HCT116 (cell line): ENCODE results near the gene TTLL5.

Source experiments
- ELF1 ChIP-seq: IDR thresholded peaks from 2 replicates; pipeline ENCODE4 v1.6.1; 2012; ENCODE audit warnings: low read depth, borderline replicate concordance
- MAX ChIP-seq: IDR thresholded peaks from 2 replicates; pipeline ENCODE4 v1.6.1; 2012
- POLR2A ChIP-seq: IDR thresholded peaks from 2 replicates; pipeline ENCODE4 v1.7.0; 2011; ENCODE audit warnings: borderline replicate concordance; ENCODE audit not compliant: insufficient read depth, insufficient read length; ENCODE audit errors: extremely low read depth
- POLR2AphosphoS5 ChIP-seq: IDR thresholded peaks from 2 replicates; pipeline ENCODE4 v1.6.1; 2011; ENCODE audit warnings: mild to moderate bottlenecking, low read depth, low read length, moderate library complexity
- RAD21 ChIP-seq: IDR thresholded peaks from 2 replicates; pipeline ENCODE4 v1.6.1; 2012; ENCODE audit warnings: low read depth, mild to moderate bottlenecking
- TCF7L2 ChIP-seq: IDR thresholded peaks from 2 replicates; pipeline ENCODE4 v1.7.0; 2011; ENCODE audit warnings: borderline replicate concordance, inconsistent platforms; ENCODE audit not compliant: insufficient read depth, insufficient read length; ENCODE audit errors: extremely low read depth
- TF ChIP-seq, protein P1 (sequence below), 3 experiments: fragments of 200-600 bp in 1 of 3; sonication (generic) in 1 of 3; IDR thresholded peaks in 2 of 3; conservative IDR thresholded peaks in 1 of 3; 2 replicates each; pipeline ENCODE4 v1.5.1; 2012 to 2017; ENCODE audit warnings: low read depth in 2 of 3, low read length in 2 of 3, antibody characterized with exemption in 1 of 3, borderline replicate concordance in 1 of 3, control low read depth in 1 of 3, mild to moderate bottlenecking in 1 of 3, mixed read lengths in 1 of 3, mixed run types in 1 of 3, moderate library complexity in 1 of 3; ENCODE audit not compliant: insufficient read depth in 1 of 3
- TF ChIP-seq, protein P2 (sequence below): IDR thresholded peaks from 2 replicates; pipeline ENCODE4 v1.6.1; 2012; ENCODE audit warnings: low read depth

- TF ChIP-seq ELF1 (no peak), TCF7L2 (no peak), POLR2AphosphoS5 (no peak), POLR2A (no peak), MAX (no peak), RAD21 (no peak)
- TF ChIP-seq, protein P1, sequence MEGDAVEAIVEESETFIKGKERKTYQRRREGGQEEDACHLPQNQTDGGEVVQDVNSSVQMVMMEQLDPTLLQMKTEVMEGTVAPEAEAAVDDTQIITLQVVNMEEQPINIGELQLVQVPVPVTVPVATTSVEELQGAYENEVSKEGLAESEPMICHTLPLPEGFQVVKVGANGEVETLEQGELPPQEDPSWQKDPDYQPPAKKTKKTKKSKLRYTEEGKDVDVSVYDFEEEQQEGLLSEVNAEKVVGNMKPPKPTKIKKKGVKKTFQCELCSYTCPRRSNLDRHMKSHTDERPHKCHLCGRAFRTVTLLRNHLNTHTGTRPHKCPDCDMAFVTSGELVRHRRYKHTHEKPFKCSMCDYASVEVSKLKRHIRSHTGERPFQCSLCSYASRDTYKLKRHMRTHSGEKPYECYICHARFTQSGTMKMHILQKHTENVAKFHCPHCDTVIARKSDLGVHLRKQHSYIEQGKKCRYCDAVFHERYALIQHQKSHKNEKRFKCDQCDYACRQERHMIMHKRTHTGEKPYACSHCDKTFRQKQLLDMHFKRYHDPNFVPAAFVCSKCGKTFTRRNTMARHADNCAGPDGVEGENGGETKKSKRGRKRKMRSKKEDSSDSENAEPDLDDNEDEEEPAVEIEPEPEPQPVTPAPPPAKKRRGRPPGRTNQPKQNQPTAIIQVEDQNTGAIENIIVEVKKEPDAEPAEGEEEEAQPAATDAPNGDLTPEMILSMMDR (IDR thresholded peaks at IDR 0.05 in 2 of 3, conservative IDR thresholded peaks at IDR 0.05 in 1 of 3; ENCODE audit: borderline replicate concordance in 1 of 3, insufficient read depth in 1 of 3, low read depth in 2 of 3, low read length in 2 of 3) = no peak
- TF ChIP-seq, protein P2, sequence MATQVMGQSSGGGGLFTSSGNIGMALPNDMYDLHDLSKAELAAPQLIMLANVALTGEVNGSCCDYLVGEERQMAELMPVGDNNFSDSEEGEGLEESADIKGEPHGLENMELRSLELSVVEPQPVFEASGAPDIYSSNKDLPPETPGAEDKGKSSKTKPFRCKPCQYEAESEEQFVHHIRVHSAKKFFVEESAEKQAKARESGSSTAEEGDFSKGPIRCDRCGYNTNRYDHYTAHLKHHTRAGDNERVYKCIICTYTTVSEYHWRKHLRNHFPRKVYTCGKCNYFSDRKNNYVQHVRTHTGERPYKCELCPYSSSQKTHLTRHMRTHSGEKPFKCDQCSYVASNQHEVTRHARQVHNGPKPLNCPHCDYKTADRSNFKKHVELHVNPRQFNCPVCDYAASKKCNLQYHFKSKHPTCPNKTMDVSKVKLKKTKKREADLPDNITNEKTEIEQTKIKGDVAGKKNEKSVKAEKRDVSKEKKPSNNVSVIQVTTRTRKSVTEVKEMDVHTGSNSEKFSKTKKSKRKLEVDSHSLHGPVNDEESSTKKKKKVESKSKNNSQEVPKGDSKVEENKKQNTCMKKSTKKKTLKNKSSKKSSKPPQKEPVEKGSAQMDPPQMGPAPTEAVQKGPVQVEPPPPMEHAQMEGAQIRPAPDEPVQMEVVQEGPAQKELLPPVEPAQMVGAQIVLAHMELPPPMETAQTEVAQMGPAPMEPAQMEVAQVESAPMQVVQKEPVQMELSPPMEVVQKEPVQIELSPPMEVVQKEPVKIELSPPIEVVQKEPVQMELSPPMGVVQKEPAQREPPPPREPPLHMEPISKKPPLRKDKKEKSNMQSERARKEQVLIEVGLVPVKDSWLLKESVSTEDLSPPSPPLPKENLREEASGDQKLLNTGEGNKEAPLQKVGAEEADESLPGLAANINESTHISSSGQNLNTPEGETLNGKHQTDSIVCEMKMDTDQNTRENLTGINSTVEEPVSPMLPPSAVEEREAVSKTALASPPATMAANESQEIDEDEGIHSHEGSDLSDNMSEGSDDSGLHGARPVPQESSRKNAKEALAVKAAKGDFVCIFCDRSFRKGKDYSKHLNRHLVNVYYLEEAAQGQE = no peak
These were observed 411 bp downstream of the TTLL5 start for GRCh38 chr14:75661499-75661814.
